ENCODE measurements around the gene ABCA4.
"Not testable (repeated sequence)": the region's sequence is repeated elsewhere in the genome, so short reads cannot be mapped to it uniquely, and the experiment has no call there.

The ABCA4 gene

GRCh38 chr1:94120991-94121390 is at the start of gene ABCA4:
Gene ABCA4 (minus strand): TSS chr1:94121148. CDS start chr1:94121045, 103 bp downstream.
- DNase-seq (ENCODE audit: low spot score): no peak

GRCh38 chr1:94169126-94169525 is 48.2 kb upstream of the ABCA4 start:
- DNase-seq (ENCODE audit: low spot score): no peak

GRCh38 chr1:94165843-94166242 is 44.9 kb upstream of the ABCA4 start:
- no peak for DNase-seq (ENCODE audit: low spot score)

GRCh38 chr1:94164885-94165284 is 43.9 kb upstream of the ABCA4 start:
- not testable (repeated sequence) for DNase-seq (ENCODE audit: low spot score)

GRCh38 chr1:94164121-94164520 is 43.2 kb upstream of the ABCA4 start:
- DNase-seq (ENCODE audit: low spot score): peak; percentile 69

- DNase-seq (ENCODE audit: low spot score): not testable (repeated sequence)
Measured at GRCh38 chr1:94163249-94163648, 42.3 kb upstream of the ABCA4 start.

GRCh38 chr1:94160811-94161210 is 39.9 kb upstream of the ABCA4 start:
- DNase-seq (ENCODE audit: low spot score): peak; percentile 90

- no peak for DNase-seq (ENCODE audit: low spot score)
Measured at GRCh38 chr1:94156096-94156625, 35.2 kb upstream of the ABCA4 start.

GRCh38 chr1:94154989-94155388 is 34.0 kb upstream of the ABCA4 start:
- DNase-seq (ENCODE audit: low spot score): no peak

GRCh38 chr1:94153133-94153532 is 32.2 kb upstream of the ABCA4 start:
- DNase-seq (ENCODE audit: low spot score): no peak

- not testable (repeated sequence) for DNase-seq (ENCODE audit: low spot score)
Measured at GRCh38 chr1:94149166-94149565, 28.2 kb upstream of the ABCA4 start.

- no peak for DNase-seq (ENCODE audit: low spot score)
Measured at GRCh38 chr1:94146273-94146672, 25.3 kb upstream of the ABCA4 start.

GRCh38 chr1:94144836-94145235 is 23.9 kb upstream of the ABCA4 start:
- DNase-seq (ENCODE audit: low spot score): no peak

GRCh38 chr1:94143809-94144176 is 22.8 kb upstream of the ABCA4 start:
- no peak for DNase-seq (ENCODE audit: low spot score)

GRCh38 chr1:94143173-94143808 is 22.3 kb upstream of the ABCA4 start:
- DNase-seq (ENCODE audit: low spot score): no peak

- DNase-seq (ENCODE audit: low spot score): no peak
Measured at GRCh38 chr1:94142583-94142982, 21.6 kb upstream of the ABCA4 start.

- peak; percentile 47 for DNase-seq (ENCODE audit: low spot score)
Measured at GRCh38 chr1:94142022-94142421, 21.1 kb upstream of the ABCA4 start.

GRCh38 chr1:94132111-94132510 is 11.2 kb upstream of the ABCA4 start:
- no peak for DNase-seq (ENCODE audit: low spot score)

GRCh38 chr1:94130851-94131595 is 10.1 kb upstream of the ABCA4 start:
- peak; percentile 88 for DNase-seq (ENCODE audit: low spot score)

- peak; percentile 20 for DNase-seq (ENCODE audit: low spot score)
Measured at GRCh38 chr1:94126651-94127050, 5.7 kb upstream of the ABCA4 start.

- peak; percentile 85 for DNase-seq (ENCODE audit: low spot score)
Measured at GRCh38 chr1:94125551-94126514, 4.9 kb upstream of the ABCA4 start.

GRCh38 chr1:94124538-94124937 is 3.6 kb upstream of the ABCA4 start:
- no peak for DNase-seq (ENCODE audit: low spot score)

Data from kidney tubule cell (primary cell).